WTC11 (cell line): ENCODE data around the gene TIGD7. TPM values are rescaled to one million over a fixed set of nuclear protein-coding genes. Genes with fewer than 3 reads are reported as not detected.

ENCODE experiments used
- ATAC-seq: fragments of 200-7000 bp; cut with Tn5 transposase; 2 replicates; pipeline ENCODE4 v1.10.0; 2021; ENCODE audit warnings: mild to moderate bottlenecking, moderate library complexity
- CTCF ChIA-PET: fragments of 300-600 bp; sonication (Branson Sonifier 250); formaldehyde crosslinking; loops from one replicate; lab custom pipeline; 2021; ENCODE audit warnings: antibody characterized with exemption; lab: Charles Lee
- POLR2A ChIA-PET: fragments of 350-600 bp; sonication (Branson Sonifier 250); formaldehyde crosslinking; loops from one replicate; lab custom pipeline; 2021; ENCODE audit warnings: antibody characterized with exemption; lab: Charles Lee
- DNase-seq: peaks from one replicate; pipeline ENCODE4 v3.0.0; 2021; ENCODE audit warnings: low spot score
- H3K27ac Mint-ChIP-seq: 2 replicates; pipeline ENCODE4 v1.8.0; 2021; ENCODE audit warnings: mixed read lengths
- H3K27me3 Mint-ChIP-seq: 2 replicates; pipeline ENCODE4 v1.8.0; 2021; ENCODE audit warnings: low read depth, mild to moderate bottlenecking, moderate library complexity, mixed read lengths
- H3K36me3 Mint-ChIP-seq: 2 replicates; pipeline ENCODE4 v1.8.0; 2021; ENCODE audit warnings: mixed read lengths
- H3K4me1 Mint-ChIP-seq: 2 replicates; pipeline ENCODE4 v1.8.0; 2022; ENCODE audit warnings: mixed read lengths
- H3K4me3 Mint-ChIP-seq: 2 replicates; pipeline ENCODE4 v1.8.0; 2021; ENCODE audit warnings: mild to moderate bottlenecking, moderate library complexity, mixed read lengths
- H3K9me3 Mint-ChIP-seq: 2 replicates; pipeline ENCODE4 v1.8.0; 2021; ENCODE audit warnings: mixed read lengths
- CBFB ChIP-seq: sonication (generic); formaldehyde crosslinking; IDR thresholded peaks from 2 replicates; pipeline ENCODE4 v1.8.1; 2022; ENCODE audit warnings: mild to moderate bottlenecking, low read depth, missing genetic modification reagents
- CDX4 ChIP-seq: fragments of 250-450 bp; sonication (Bioruptor Pico); IDR thresholded peaks from 2 replicates; pipeline ENCODE4 v1.9.0; 2021; ENCODE audit warnings: moderate library complexity, mild to moderate bottlenecking, inconsistent platforms, borderline replicate concordance
- ERG ChIP-seq: fragments of 250-450 bp; sonication (Bioruptor Pico); IDR thresholded peaks from 2 replicates; pipeline ENCODE4 v1.8.0; 2021; ENCODE audit warnings: mild to moderate bottlenecking
- IRF1 ChIP-seq: sonication (generic); formaldehyde crosslinking; IDR thresholded peaks from 2 replicates; pipeline ENCODE4 v1.8.0; 2023; ENCODE audit warnings: missing genetic modification reagents
- NFE2L1 ChIP-seq: sonication (generic); formaldehyde crosslinking; IDR thresholded peaks from 2 replicates; pipeline ENCODE4 v1.8.1; 2023; ENCODE audit warnings: missing genetic modification reagents
- PRRX2 ChIP-seq: fragments of 250-450 bp; sonication (Bioruptor Pico); IDR thresholded peaks from 2 replicates; pipeline ENCODE4 v1.8.0; 2021; ENCODE audit warnings: mild to moderate bottlenecking
- SMAD3 ChIP-seq: sonication (generic); formaldehyde crosslinking; IDR thresholded peaks from 2 replicates; pipeline ENCODE4 v1.8.0; 2022; ENCODE audit warnings: missing genetic modification reagents, mild to moderate bottlenecking, borderline replicate concordance
- SMAD4 ChIP-seq: sonication (generic); formaldehyde crosslinking; IDR thresholded peaks from 2 replicates; pipeline ENCODE4 v1.8.0; 2022; ENCODE audit warnings: mild to moderate bottlenecking, missing genetic modification reagents
- TCF7 ChIP-seq: sonication (generic); formaldehyde crosslinking; IDR thresholded peaks from 2 replicates; pipeline ENCODE4 v1.8.0; 2022; ENCODE audit warnings: mild to moderate bottlenecking, low read depth, missing genetic modification reagents, moderate library complexity
- ZNF416 ChIP-seq: fragments of 250-450 bp; sonication (Bioruptor Pico); IDR thresholded peaks from 2 replicates; pipeline ENCODE4 v1.9.0; 2021; ENCODE audit warnings: mild to moderate bottlenecking, inconsistent platforms
- ZNF423 ChIP-seq: fragments of 250-450 bp; sonication (Bioruptor Pico); IDR thresholded peaks from 2 replicates; pipeline ENCODE4 v2.1.2; 2022; ENCODE audit warnings: mild to moderate bottlenecking, moderate library complexity
- ZNF425 ChIP-seq: fragments of 250-450 bp; sonication (Bioruptor Pico); conservative IDR thresholded peaks from 2 replicates; pipeline ENCODE4 v1.9.0; 2021; ENCODE audit warnings: mild to moderate bottlenecking
- total RNA-seq: library from RNA; stranded (reverse); gene quantifications from 3 replicates; pipeline ENCODE4 v1.2.3, GENCODE V29; 2021
- TF ChIP-seq, protein P1 (sequence below): sonication (generic); formaldehyde crosslinking; IDR thresholded peaks from 2 replicates; pipeline ENCODE4 v1.8.1; 2022; ENCODE audit warnings: missing genetic modification reagents, borderline replicate concordance
- TF ChIP-seq, protein P2 (sequence below): sonication (generic); formaldehyde crosslinking; IDR thresholded peaks from 2 replicates; pipeline ENCODE4 v1.8.1; 2022; ENCODE audit warnings: mild to moderate bottlenecking, missing genetic modification reagents, moderate library complexity, borderline replicate concordance

Gene TIGD7
- total RNA-seq, 1 experiment from 2014 or later, result 7.0 TPM

DNA sequence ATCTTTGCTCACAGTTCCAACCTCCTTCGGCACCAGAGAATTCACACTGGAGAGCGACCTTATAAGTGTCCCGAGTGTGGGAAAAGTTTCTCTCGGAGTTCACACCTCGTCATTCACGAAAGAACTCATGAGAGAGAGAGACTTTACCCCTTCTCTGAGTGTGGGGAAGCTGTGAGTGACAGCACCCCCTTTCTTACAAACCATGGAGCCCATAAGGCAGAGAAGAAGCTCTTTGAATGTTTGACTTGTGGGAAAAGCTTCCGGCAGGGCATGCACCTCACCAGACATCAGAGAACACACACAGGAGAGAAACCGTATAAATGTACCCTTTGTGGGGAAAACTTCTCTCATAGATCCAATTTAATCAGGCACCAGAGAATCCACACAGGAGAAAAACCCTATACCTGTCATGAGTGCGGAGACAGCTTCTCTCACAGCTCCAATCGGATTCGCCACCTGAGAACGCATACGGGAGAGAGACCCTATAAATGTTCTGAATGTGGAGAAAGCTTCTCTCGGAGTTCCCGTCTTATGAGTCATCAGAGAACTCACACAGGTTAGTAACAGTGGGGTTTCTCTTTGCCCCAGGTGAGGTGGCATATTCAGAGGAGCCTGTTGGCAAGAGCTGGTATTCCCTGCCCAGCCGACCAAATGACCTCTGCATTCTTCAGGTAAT, 15.1 kb downstream of the TIGD7 start:
- Mint-ChIP-seq H3K9me3 (peaks cover 55% of the 10 kb centered on the region), H3K36me3 (peaks cover 86% of the 10 kb centered on the region), H3K27ac (no peak overlapping the region), H3K4me1 (peaks cover 4% of the 10 kb centered on the region), H3K27me3 (peaks cover 4% of the 10 kb centered on the region; the same call in 1 of the 2 replicates), H3K4me3 (no peak overlapping the region)
- ChIA-PET POLR2A (no interaction called here), CTCF (no interaction called here)
- DNase-seq (no peak), ATAC-seq (no peak)
- TF ChIP-seq SMAD3 (no peak), SMAD4 (no peak), TCF7 (no peak)
- TF ChIP-seq, protein P1, sequence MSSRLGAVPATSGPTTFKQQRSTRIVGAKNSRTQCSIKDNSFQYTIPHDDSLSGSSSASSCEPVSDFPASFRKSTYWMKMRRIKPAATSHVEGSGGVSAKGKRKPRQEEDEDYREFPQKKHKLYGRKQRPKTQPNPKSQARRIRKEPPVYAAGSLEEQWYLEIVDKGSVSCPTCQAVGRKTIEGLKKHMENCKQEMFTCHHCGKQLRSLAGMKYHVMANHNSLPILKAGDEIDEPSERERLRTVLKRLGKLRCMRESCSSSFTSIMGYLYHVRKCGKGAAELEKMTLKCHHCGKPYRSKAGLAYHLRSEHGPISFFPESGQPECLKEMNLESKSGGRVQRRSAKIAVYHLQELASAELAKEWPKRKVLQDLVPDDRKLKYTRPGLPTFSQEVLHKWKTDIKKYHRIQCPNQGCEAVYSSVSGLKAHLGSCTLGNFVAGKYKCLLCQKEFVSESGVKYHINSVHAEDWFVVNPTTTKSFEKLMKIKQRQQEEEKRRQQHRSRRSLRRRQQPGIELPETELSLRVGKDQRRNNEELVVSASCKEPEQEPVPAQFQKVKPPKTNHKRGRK, result no peak

DNA sequence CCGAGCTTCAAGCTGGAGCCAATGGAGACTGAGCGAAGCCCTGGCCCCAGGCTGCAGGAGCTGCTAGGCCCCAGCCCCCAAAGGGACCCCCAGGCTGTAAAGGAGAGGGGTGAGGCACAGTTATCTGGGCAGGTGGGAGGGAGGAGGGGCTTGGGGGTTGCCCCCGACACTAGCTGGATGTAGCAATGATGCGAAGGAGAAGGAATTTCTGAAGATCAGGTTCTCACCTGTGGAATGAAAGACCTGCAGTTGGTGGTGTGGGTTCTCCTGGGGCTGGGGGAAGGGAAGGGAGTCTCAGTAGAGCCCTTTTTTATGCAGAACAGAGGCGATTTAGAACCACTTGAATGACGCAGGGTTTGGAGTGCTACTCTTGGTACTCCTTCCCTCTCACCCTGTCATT, 20.1 kb downstream of the TIGD7 start:
- DNase-seq (peak; percentile 12), ATAC-seq (no peak)
- peaks cover 25% of the 10 kb centered on the region for H3K9me3 Mint-ChIP-seq
- H3K27ac Mint-ChIP-seq, result no peak overlapping the region
- ChIA-PET POLR2A (interaction anchor here (1.5 to 1.6 kb wide), 2 partner anchors 115 to 116 kb away, joined by 3 to 4 read pairs; partner anchors contain the start of genes ZNF174 and ZSCAN32), CTCF (no interaction called here)
- H3K4me1 Mint-ChIP-seq, result peaks cover 21% of the 10 kb centered on the region
- H3K4me3 Mint-ChIP-seq, result peak overlapping the region; percentile 99
- H3K27me3 Mint-ChIP-seq, result no peaks in the 10 kb centered on the region; the same call in 1 of the 2 replicates
- TF ChIP-seq ZNF416 (no peak), ERG (no peak), CBFB (CRISPR knock-in tag) (no peak), CDX4 (CRISPR knock-in tag) (no peak), ZNF425 (CRISPR knock-in tag) (no peak), PRRX2 (CRISPR knock-in tag) (no peak), ZNF423 (CRISPR knock-in tag) (no peak), IRF1 (CRISPR knock-in tag) (no peak), NFE2L1 (CRISPR knock-in tag) (no peak)
- TF ChIP-seq, protein P2, sequence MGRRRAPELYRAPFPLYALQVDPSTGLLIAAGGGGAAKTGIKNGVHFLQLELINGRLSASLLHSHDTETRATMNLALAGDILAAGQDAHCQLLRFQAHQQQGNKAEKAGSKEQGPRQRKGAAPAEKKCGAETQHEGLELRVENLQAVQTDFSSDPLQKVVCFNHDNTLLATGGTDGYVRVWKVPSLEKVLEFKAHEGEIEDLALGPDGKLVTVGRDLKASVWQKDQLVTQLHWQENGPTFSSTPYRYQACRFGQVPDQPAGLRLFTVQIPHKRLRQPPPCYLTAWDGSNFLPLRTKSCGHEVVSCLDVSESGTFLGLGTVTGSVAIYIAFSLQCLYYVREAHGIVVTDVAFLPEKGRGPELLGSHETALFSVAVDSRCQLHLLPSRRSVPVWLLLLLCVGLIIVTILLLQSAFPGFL, result no peak
- H3K36me3 Mint-ChIP-seq, result peaks cover 54% of the 10 kb centered on the region
